Stomach (tissue), 4 donors: ENCODE results near the gene UNC5A.

Experiments used
- EP300 ChIP-seq: sonication (generic); formaldehyde crosslinking; IDR thresholded peaks from one replicate; pipeline ENCODE4 v1.6.1; 2017; ENCODE audit warnings: antibody characterized with exemption
- POLR2A ChIP-seq, 4 donors: fragments of 450-650 bp; IDR thresholded peaks; one replicate each; pipeline ENCODE4 v1.6.1; 2016; ENCODE audit warnings: antibody characterized with exemption in 4 of 4, control low read depth in 2 of 4, mild to moderate bottlenecking in 1 of 4, moderate library complexity in 1 of 4
- POLR2AphosphoS5 ChIP-seq, 3 donors: sonication (generic); formaldehyde crosslinking; IDR thresholded peaks; one replicate each; pipeline ENCODE4 v1.6.1; 2016; ENCODE audit warnings: antibody characterized with exemption in 3 of 3
- TF ChIP-seq, protein P1 (sequence below), 7 experiments: fragments of 450-650 bp in 4 of 7; fragments of 200-600 bp in 3 of 7; sonication (generic) in 3 of 7; IDR thresholded peaks; one replicate each; pipeline ENCODE4 v1.5.1; 2016 to 2019; ENCODE audit warnings: antibody characterized with exemption in 7 of 7, control low read depth in 2 of 7, mild to moderate bottlenecking in 1 of 7

DNA sequence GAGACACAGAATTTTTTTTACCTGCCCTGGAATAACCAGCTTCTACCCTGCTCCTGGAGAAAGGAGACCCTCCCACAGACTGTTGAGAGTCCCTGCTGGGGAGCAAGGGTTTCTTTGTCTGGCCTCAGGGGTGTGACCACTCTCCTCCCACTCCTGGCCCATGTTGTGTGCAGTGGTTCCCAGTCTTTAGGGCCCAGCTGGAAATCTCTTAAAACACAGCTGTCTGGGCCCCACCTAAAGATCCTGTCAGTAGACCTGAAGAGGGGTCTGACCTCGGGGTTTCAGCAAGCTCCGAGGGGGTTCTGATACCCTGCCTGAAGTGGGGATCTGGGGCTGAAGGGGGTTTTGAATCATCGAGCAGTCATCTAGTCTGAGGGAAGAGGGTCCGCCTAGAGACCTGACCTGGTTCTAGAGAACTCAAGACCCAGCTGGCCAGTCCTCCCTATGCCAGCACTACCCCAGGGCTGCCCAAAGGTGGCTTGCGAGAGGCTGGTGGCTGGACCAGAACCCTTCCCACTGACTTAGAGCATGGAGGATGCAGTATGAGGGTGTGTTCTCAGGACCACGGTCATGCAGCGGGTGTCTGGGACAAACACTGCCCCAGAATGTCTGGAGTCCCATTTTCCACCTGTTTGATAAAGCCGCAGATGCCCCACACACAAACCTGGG lies 8.1 kb upstream of the UNC5A start:
- TF ChIP-seq POLR2A (IDR thresholded peaks at IDR 0.05) (no peak), POLR2AphosphoS5 (IDR thresholded peaks at IDR 0.05) (no peak), EP300 (no peak)
- TF ChIP-seq, protein P1, sequence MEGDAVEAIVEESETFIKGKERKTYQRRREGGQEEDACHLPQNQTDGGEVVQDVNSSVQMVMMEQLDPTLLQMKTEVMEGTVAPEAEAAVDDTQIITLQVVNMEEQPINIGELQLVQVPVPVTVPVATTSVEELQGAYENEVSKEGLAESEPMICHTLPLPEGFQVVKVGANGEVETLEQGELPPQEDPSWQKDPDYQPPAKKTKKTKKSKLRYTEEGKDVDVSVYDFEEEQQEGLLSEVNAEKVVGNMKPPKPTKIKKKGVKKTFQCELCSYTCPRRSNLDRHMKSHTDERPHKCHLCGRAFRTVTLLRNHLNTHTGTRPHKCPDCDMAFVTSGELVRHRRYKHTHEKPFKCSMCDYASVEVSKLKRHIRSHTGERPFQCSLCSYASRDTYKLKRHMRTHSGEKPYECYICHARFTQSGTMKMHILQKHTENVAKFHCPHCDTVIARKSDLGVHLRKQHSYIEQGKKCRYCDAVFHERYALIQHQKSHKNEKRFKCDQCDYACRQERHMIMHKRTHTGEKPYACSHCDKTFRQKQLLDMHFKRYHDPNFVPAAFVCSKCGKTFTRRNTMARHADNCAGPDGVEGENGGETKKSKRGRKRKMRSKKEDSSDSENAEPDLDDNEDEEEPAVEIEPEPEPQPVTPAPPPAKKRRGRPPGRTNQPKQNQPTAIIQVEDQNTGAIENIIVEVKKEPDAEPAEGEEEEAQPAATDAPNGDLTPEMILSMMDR (IDR thresholded peaks at IDR 0.05): no peak
